ENCODE data around the gene MME.

MME gene

DNA sequence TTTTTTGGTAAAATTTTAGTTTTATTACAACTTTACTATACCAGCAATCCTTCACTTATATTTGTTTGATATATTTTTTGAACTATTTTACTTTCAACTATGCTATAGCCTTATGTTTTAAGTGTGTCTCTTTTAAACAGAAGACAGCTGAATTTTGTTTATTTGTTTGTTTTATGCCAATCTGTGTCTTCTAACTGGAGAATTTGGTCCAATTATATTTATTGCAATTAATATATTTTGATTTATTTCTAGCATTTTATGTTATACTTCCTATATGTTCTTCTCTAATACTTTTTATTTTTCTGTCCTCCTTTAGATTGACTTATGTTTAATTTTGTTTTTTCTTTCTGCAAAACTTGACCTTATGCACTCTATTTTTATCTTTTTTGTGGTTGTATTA, 4.9 kb upstream of the MME start:
- no peak overlapping the region for H3K4me3 Mint-ChIP-seq
- H3K9me3 Mint-ChIP-seq, result peaks cover 23% of the 10 kb centered on the region
- no peak for DNase-seq
- H3K27ac Mint-ChIP-seq, result no peak overlapping the region
- H3K27me3 Mint-ChIP-seq (ENCODE audit: low read depth, poor library complexity), result no peaks in the 10 kb centered on the region
- TF ChIP-seq CTCF (IDR thresholded peaks at IDR 0.05), result no peak
- H3K36me3 Mint-ChIP-seq (ENCODE audit: low read depth), result peaks cover 13% of the 10 kb centered on the region
- peaks cover 14% of the 10 kb centered on the region for H3K4me1 Mint-ChIP-seq

GRCh38 chr3:155076888-155077287, 3.2 kb upstream of the MME start:
- no peak overlapping the region for H3K4me3 Mint-ChIP-seq
- H3K27ac Mint-ChIP-seq, result no peak overlapping the region
- no peak for DNase-seq
- no peaks in the 10 kb centered on the region for H3K27me3 Mint-ChIP-seq (ENCODE audit: low read depth, poor library complexity)
- H3K4me1 Mint-ChIP-seq, result peaks cover 31% of the 10 kb centered on the region
- TF ChIP-seq CTCF (IDR thresholded peaks at IDR 0.05), result no peak
- H3K36me3 Mint-ChIP-seq (ENCODE audit: low read depth), result peaks cover 13% of the 10 kb centered on the region
- H3K9me3 Mint-ChIP-seq, result peaks cover 23% of the 10 kb centered on the region

GRCh38 chr3:155078711-155079467, 1.2 kb upstream of the MME start:
- DNase-seq, result no peak
- Mint-ChIP-seq H3K4me3 (peak overlapping the region; percentile 92), H3K27me3 (ENCODE audit: low read depth, poor library complexity) (no peaks in the 10 kb centered on the region), H3K36me3 (ENCODE audit: low read depth) (peaks cover 10% of the 10 kb centered on the region), H3K27ac (peak overlapping the region; percentile 68), H3K4me1 (peaks cover 48% of the 10 kb centered on the region), H3K9me3 (peaks cover 17% of the 10 kb centered on the region)
- TF ChIP-seq CTCF (IDR thresholded peaks at IDR 0.05), result no peak

- H3K27me3 Mint-ChIP-seq (ENCODE audit: low read depth, poor library complexity), result no peaks in the 10 kb centered on the region
- DNase-seq, result no peak
- no peak overlapping the region for H3K27ac Mint-ChIP-seq
Observed at GRCh38 chr3:155079468-155079745, 712 bp upstream of the MME start.

GRCh38 chr3:155080692-155081091, 573 bp downstream of the MME start:
- Mint-ChIP-seq H3K27me3 (ENCODE audit: low read depth, poor library complexity) (no peaks in the 10 kb centered on the region), H3K36me3 (ENCODE audit: low read depth) (peaks cover 11% of the 10 kb centered on the region), H3K27ac (peak overlapping the region; percentile 72), H3K4me3 (peak overlapping the region; percentile 92), H3K4me1 (peaks cover 48% of the 10 kb centered on the region), H3K9me3 (peaks cover 5% of the 10 kb centered on the region)
- TF ChIP-seq CTCF (IDR thresholded peaks at IDR 0.05), result no peak
- no peak for DNase-seq

More at GRCh38 chr3:155079468-155079745, 712 bp upstream of the MME start:
- H3K4me3 Mint-ChIP-seq, result peak overlapping the region; percentile 92
- peak; percentile 31 for TF ChIP-seq CTCF (IDR thresholded peaks at IDR 0.05)
- H3K9me3 Mint-ChIP-seq, result peaks cover 12% of the 10 kb centered on the region
- H3K4me1 Mint-ChIP-seq, result peaks cover 48% of the 10 kb centered on the region
- H3K36me3 Mint-ChIP-seq (ENCODE audit: low read depth), result peaks cover 10% of the 10 kb centered on the region

DNA sequence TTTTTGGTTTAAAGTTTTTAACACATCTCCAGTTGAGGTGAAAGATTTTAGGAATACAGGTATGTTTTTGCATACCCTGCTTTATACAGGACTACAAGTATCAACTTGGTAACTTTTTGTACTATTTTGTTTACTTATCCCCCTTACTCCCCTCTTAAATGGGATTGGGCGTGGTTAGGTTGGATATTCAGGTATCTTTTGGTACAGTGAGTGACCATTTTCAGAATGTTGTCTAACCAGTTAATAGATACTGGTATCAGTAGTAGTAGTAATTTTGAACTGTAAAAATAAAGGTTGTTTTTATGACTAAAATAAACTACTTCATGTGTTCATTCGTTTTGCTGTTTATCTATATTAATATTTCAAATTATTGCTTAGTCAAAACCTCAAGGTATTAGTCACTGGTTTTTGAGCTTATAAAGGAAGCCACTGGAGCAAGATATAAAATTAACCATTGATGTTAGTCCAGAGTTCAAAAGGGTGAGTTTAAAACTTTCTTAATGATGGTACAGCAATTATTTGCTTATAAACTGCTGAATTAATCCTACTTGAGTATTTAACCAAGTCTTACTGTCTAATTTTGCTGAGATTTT, 3.3 kb downstream of the MME start:
- Mint-ChIP-seq H3K36me3 (ENCODE audit: low read depth) (peaks cover 32% of the 10 kb centered on the region), H3K4me3 (no peak overlapping the region), H3K27me3 (ENCODE audit: low read depth, poor library complexity) (no peaks in the 10 kb centered on the region), H3K4me1 (peaks cover 44% of the 10 kb centered on the region), H3K9me3 (no peaks in the 10 kb centered on the region), H3K27ac (no peak overlapping the region)
- no peak for TF ChIP-seq CTCF (IDR thresholded peaks at IDR 0.05)
- DNase-seq, result no peak
